Stomach (tissue), 9 donors: ENCODE data around the gene BIRC7. TPM values are rescaled to one million over a fixed set of nuclear protein-coding genes. Genes with fewer than 3 reads are reported as not detected.

Source experiments
- DNase-seq, 2 donors: peaks; one replicate each; pipeline versions ENCODE4 v3.0.0 to v3.0.0-alpha.2; 2013 to 2019
- H3K27ac ChIP-seq, 5 donors: fragments of 200-600 bp in 4 of 5; sonication (generic) in 4 of 5; one replicate each; pipeline ENCODE4 v1.5.1; 2013 to 2019; ENCODE audit warnings: mild to moderate bottlenecking in 1 of 5, moderate library complexity in 1 of 5
- H3K27me3 ChIP-seq, 3 donors: fragments of 200-600 bp; sonication (generic); one replicate each; pipeline ENCODE4 v1.5.1; 2017 to 2019; ENCODE audit warnings: mixed run types in 1 of 3
- H3K36me3 ChIP-seq, 4 donors: fragments of 200-600 bp; sonication (generic); 1 replicate in 3 of 4; 2 replicates in 1 of 4; pipeline ENCODE4 v1.5.1; 2016 to 2019
- H3K4me1 ChIP-seq, 4 donors: fragments of 200-600 bp; sonication (generic); one replicate each; pipeline ENCODE4 v1.5.1; 2016 to 2019
- H3K4me3 ChIP-seq, 4 donors: fragments of 200-600 bp; sonication (generic) in 3 of 4; one replicate each; pipeline ENCODE4 v1.5.1; 2016 to 2019; ENCODE audit warnings: mild to moderate bottlenecking in 1 of 4
- H3K9me3 ChIP-seq, 4 donors: fragments of 200-600 bp; sonication (generic); one replicate each; pipeline ENCODE4 v1.5.1; 2016 to 2019
- CTCF ChIP-seq, 7 experiments: fragments of 450-650 bp in 4 of 7; fragments of 200-600 bp in 3 of 7; sonication (generic) in 3 of 7; IDR thresholded peaks; one replicate each; pipeline ENCODE4 v1.5.1; 2016 to 2019; ENCODE audit warnings: antibody characterized with exemption in 7 of 7, control low read depth in 2 of 7, mild to moderate bottlenecking in 1 of 7
- EP300 ChIP-seq: sonication (generic); formaldehyde crosslinking; IDR thresholded peaks from one replicate; pipeline ENCODE4 v1.6.1; 2017; ENCODE audit warnings: antibody characterized with exemption
- POLR2A ChIP-seq, 4 donors: fragments of 450-650 bp; IDR thresholded peaks; one replicate each; pipeline ENCODE4 v1.6.1; 2016; ENCODE audit warnings: antibody characterized with exemption in 4 of 4, control low read depth in 2 of 4, mild to moderate bottlenecking in 1 of 4, moderate library complexity in 1 of 4
- POLR2AphosphoS5 ChIP-seq, 3 donors: sonication (generic); formaldehyde crosslinking; IDR thresholded peaks; one replicate each; pipeline ENCODE4 v1.6.1; 2016; ENCODE audit warnings: antibody characterized with exemption in 3 of 3
- WGBS, 5 donors: extraction: QIAGEN DNeasy Blood & Tissue Kit in 3 of 5; methylation state at CpG; one replicate each; pipeline versions ENCODE4 v1.1.5 to v1.1.7; 2013 to 2018; 5-methylcytosine and 5-hydroxymethylcytosine counted together
- intact Hi-C: fragments of 100-400 bp; cut with DNase I; formaldehyde crosslinking; loops from one replicate; pipeline ENCODE4 v1.15.1; 2023; ENCODE audit warnings: low total_unique reads
- polyA plus RNA-seq, 3 donors: library from polyadenylated mRNA; stranded (reverse); fragments of 200-250 nt; gene quantifications; one replicate each; pipeline ENCODE4 v1.2.3, GENCODE V29; 2013
- total RNA-seq, 5 donors: library from RNA; depleted of rRNA; stranded (reverse); fragments of >200 nt; gene quantifications; one replicate each; pipeline versions ENCODE4 v1.1.0 to v1.2.3, GENCODE V29; 2014 to 2016
- donor health status: healthy with polysubstance abuse.
- donor health status: Bipolar disorder and iron deficiency.
- donor health status: healthy.

Gene BIRC7
- total and polyA plus RNA-seq, 8 donors, result not detected

- TF ChIP-seq POLR2A (IDR thresholded peaks at IDR 0.05) (no peak), CTCF (IDR thresholded peaks at IDR 0.05) (no peak), POLR2AphosphoS5 (IDR thresholded peaks at IDR 0.05) (no peak), EP300 (no peak)
- DNase-seq, result no peak
- Histone ChIP-seq H3K4me3 (no peak overlapping the region), H3K27ac (no peak overlapping the region), H3K4me1 (peaks cover 0 to 8% (median 5%) of the 10 kb centered on the region in 4 donors), H3K36me3 (peaks cover 67 to 91% (median 89%) of the 10 kb centered on the region in 4 donors), H3K27me3 (no peaks in the 10 kb centered on the region), H3K9me3 (no peaks in the 10 kb centered on the region)
- intact Hi-C loops, result no loop called here
- WGBS, 5 donors, result 93 to 95% (median 94%) methylated on average over 40 to 44 of the region's 44 CpGs
Observed at GRCh38 chr20:63285636-63286615, 50.2 kb downstream of the BIRC7 start.

- Histone ChIP-seq H3K9me3 (no peaks in the 10 kb centered on the region), H3K4me3 (no peak overlapping the region), H3K27ac (no peak overlapping the region), H3K36me3 (peaks cover 67 to 80% (median 78%) of the 10 kb centered on the region in 4 donors), H3K27me3 (peaks cover 0 to 9% (median 0%) of the 10 kb centered on the region in 3 donors), H3K4me1 (peaks cover 0 to 15% (median 13%) of the 10 kb centered on the region in 4 donors)
- TF ChIP-seq POLR2A (IDR thresholded peaks at IDR 0.05) (no peak), POLR2AphosphoS5 (IDR thresholded peaks at IDR 0.05) (no peak), CTCF (IDR thresholded peaks at IDR 0.05) (no peak), EP300 (no peak)
- DNase-seq, result no peak
- WGBS, 5 donors, result 85 to 90% (median 89%) methylated on average over 16 to 23 of the region's 23 CpGs
- intact Hi-C loops, result no loop called here
Observed at GRCh38 chr20:63286781-63287696, 51.3 kb downstream of the BIRC7 start.

GRCh38 chr20:63287697-63288580, 52.2 kb downstream of the BIRC7 start:
- H3K27me3 ChIP-seq, result peaks cover 0 to 18% (median 2%) of the 10 kb centered on the region in 3 donors
- intact Hi-C loops, result no loop called here
- WGBS, 5 donors, result 89 to 92% (median 90%) methylated on average over 49 to 55 of the region's 55 CpGs
- no peak for DNase-seq
- no peak overlapping the region for H3K27ac ChIP-seq
- no peak for TF ChIP-seq POLR2A (IDR thresholded peaks at IDR 0.05)
- TF ChIP-seq CTCF (IDR thresholded peaks at IDR 0.05), result no peak
- no peak for TF ChIP-seq EP300
- peaks cover 59 to 71% (median 69%) of the 10 kb centered on the region in 4 donors for H3K36me3 ChIP-seq
- no peaks in the 10 kb centered on the region for H3K9me3 ChIP-seq
- H3K4me1 ChIP-seq, result peaks cover 0 to 15% (median 13%) of the 10 kb centered on the region in 4 donors
- H3K4me3 ChIP-seq, result no peak overlapping the region
